HEK293T (cell line): ENCODE measurements around the gene AVPR2.

Source experiments
- CTCF ChIA-PET: fragments of 350-600 bp; formaldehyde crosslinking; extraction: SDS; loops from one replicate; lab custom pipeline; 2021; ENCODE audit warnings: antibody characterized with exemption, inconsistent platforms; lab: Yijun Ruan, JAX
- POLR2A ChIA-PET: fragments of 350-600 bp; formaldehyde crosslinking; extraction: SDS; loops from one replicate; lab custom pipeline; 2020; ENCODE audit warnings: antibody characterized with exemption, inconsistent platforms; lab: Yijun Ruan, JAX
- DNase-seq: peaks from one replicate; pipeline ENCODE4 v3.0.0; 2012; ENCODE audit warnings: mixed read lengths; ENCODE audit errors: extremely low spot score
- ARNT ChIP-seq: fragments of 450-650 bp; IDR thresholded peaks from 2 replicates; pipeline ENCODE4 v1.6.1; 2017; ENCODE audit warnings: mild to moderate bottlenecking
- BHLHE40 ChIP-seq: fragments of 450-650 bp; IDR thresholded peaks from 2 replicates; pipeline ENCODE4 v1.6.1; 2016; ENCODE audit warnings: mild to moderate bottlenecking, moderate library complexity, borderline replicate concordance
- CTBP1 ChIP-seq: fragments of 450-650 bp; IDR thresholded peaks from 2 replicates; pipeline ENCODE4 v1.6.1; 2016; ENCODE audit warnings: borderline replicate concordance
- ELF4 ChIP-seq: fragments of 450-650 bp; IDR thresholded peaks from 2 replicates; pipeline ENCODE4 v1.6.1; 2017; ENCODE audit warnings: antibody characterized with exemption
- FOXA1 ChIP-seq: fragments of 450-650 bp; IDR thresholded peaks from 2 replicates; pipeline ENCODE4 v1.6.1; 2016; ENCODE audit warnings: mild to moderate bottlenecking
- FOXK2 ChIP-seq: fragments of 450-650 bp; IDR thresholded peaks from 2 replicates; pipeline ENCODE4 v1.6.1; 2016; ENCODE audit warnings: mild to moderate bottlenecking
- FOXM1 ChIP-seq: fragments of 450-650 bp; IDR thresholded peaks from 2 replicates; pipeline ENCODE4 v1.6.1; 2017; ENCODE audit warnings: mild to moderate bottlenecking, borderline replicate concordance
- HDGF ChIP-seq: fragments of 450-650 bp; IDR thresholded peaks from 2 replicates; pipeline ENCODE4 v1.6.1; 2017; ENCODE audit warnings: antibody characterized with exemption, borderline replicate concordance
- L3MBTL2 ChIP-seq: fragments of 450-650 bp; conservative IDR thresholded peaks from 2 replicates; pipeline ENCODE4 v1.6.1; 2016; ENCODE audit warnings: mild to moderate bottlenecking
- LEF1 ChIP-seq: fragments of 450-650 bp; IDR thresholded peaks from 2 replicates; pipeline ENCODE4 v1.6.1; 2017; ENCODE audit warnings: mild to moderate bottlenecking, borderline replicate concordance
- NFRKB ChIP-seq: fragments of 450-650 bp; IDR thresholded peaks from 2 replicates; pipeline ENCODE4 v1.6.1; 2016; ENCODE audit warnings: mild to moderate bottlenecking, moderate library complexity
- SP1 ChIP-seq: fragments of 450-650 bp; IDR thresholded peaks from 2 replicates; pipeline ENCODE4 v1.6.1; 2017
- SUZ12 ChIP-seq: fragments of 450-650 bp; IDR thresholded peaks from 2 replicates; pipeline ENCODE4 v1.6.1; 2016; ENCODE audit warnings: mild to moderate bottlenecking
- TARDBP ChIP-seq: fragments of 450-650 bp; IDR thresholded peaks from 2 replicates; pipeline ENCODE4 v1.6.1; 2016
- ZNF384 ChIP-seq: fragments of 450-650 bp; IDR thresholded peaks from 2 replicates; pipeline ENCODE4 v1.6.1; 2016
- TF ChIP-seq, protein P1 (sequence below): fragments of 450-650 bp; IDR thresholded peaks from 2 replicates; pipeline ENCODE4 v1.6.1; 2016

The AVPR2 gene

DNA sequence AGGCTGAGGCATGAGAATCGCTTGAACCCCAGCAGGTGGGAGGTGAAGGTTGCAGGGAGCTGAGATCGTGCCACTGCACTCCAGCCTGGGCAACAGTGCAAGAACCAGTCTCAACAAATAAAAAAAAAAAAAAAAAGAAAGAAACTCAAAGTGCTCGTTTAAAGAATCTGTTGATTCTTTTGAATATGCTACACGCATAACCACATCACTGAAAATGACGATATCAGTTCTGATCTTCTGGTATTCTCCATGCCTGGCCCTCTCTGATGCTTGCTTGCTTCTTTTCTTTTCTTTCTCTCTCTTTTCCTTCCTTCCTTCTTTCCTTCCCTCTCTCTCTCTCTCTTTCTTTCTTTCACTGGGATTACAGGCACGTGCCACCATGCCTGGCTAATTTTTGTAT lies 7.3 kb downstream of the AVPR2 start:
- ChIA-PET POLR2A (interaction anchor here (3.8 kb wide), 1 partner anchor 15 kb away, joined by 28 read pairs; the partner anchor contains the start of gene ARHGAP4), CTCF (interaction anchor here (0.7 to 5.9 kb wide), 3 partner anchors 10 to 623 kb away, joined by 5 to 42 read pairs (median 6); no protein-coding TSS in a partner anchor)
- no peak for DNase-seq
- TF ChIP-seq, protein P1, sequence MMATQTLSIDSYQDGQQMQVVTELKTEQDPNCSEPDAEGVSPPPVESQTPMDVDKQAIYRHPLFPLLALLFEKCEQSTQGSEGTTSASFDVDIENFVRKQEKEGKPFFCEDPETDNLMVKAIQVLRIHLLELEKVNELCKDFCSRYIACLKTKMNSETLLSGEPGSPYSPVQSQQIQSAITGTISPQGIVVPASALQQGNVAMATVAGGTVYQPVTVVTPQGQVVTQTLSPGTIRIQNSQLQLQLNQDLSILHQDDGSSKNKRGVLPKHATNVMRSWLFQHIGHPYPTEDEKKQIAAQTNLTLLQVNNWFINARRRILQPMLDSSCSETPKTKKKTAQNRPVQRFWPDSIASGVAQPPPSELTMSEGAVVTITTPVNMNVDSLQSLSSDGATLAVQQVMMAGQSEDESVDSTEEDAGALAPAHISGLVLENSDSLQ, result no peak
- TF ChIP-seq ELF4 (no peak), NFRKB (no peak), HDGF (no peak), SUZ12 (no peak), FOXA1 (no peak)

DNA sequence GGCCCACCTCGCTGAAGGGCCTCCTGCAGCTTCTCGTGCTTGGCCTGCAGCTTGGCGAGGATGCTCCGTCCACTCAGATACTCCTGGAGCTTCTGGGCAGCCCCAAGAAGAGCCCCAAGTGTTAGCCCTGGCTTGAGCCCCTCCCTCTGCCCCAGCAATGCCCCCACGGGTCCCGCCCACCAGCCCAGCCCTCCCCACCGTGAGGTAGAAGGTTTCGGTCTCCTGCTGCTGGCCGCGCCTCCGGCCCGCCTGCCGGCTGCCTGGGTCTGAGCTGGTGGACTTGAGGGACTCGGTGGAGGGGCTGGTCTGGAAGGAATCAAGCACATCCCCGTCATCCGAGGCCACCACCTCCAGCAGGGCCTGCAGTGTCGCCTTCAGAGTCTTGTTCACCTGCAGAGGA lies 8.7 kb downstream of the AVPR2 start:
- ChIA-PET CTCF (interaction anchor here (1.0 to 5.9 kb wide), 2 partner anchors 9 to 12 kb away, joined by 3 to 42 read pairs; no protein-coding TSS in a partner anchor), POLR2A (interaction anchor here (3.8 kb wide), 1 partner anchor 13 kb away, joined by 28 read pairs; the partner anchor contains the start of gene ARHGAP4)
- TF ChIP-seq SP1 (no peak), HDGF (no peak), ELF4 (no peak), L3MBTL2 (no peak), FOXA1 (no peak), CTBP1 (no peak), FOXK2 (no peak), SUZ12 (no peak), ARNT (no peak), BHLHE40 (no peak)
- DNase-seq, result no peak

DNA sequence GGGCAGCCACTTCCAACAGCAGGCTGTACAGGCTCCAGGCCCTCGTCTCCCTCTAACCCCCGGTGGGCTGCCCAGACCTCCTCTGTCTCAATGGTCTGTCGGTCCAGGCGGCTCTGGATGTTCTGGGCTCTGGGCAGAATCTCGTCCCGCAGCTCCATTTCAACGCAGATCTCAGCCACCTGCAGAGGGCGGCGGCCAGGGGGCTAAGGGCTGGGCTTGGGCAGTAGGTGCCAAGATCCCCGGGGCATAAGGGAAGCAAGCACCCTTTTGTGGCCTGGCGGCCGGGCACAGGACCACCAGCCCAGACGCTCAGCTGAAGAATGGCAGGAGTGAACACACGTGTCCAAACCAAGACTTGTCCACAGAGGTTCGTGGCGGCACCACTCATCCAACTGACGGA lies 9.2 kb downstream of the AVPR2 start:
- DNase-seq, result no peak
- TF ChIP-seq ZNF384, result no peak
- no peak for TF ChIP-seq BHLHE40
- TF ChIP-seq LEF1, result no peak
- no peak for TF ChIP-seq HDGF
- TF ChIP-seq NFRKB, result no peak
- no peak for TF ChIP-seq SUZ12
- TF ChIP-seq CTBP1, result no peak
- TF ChIP-seq L3MBTL2, result no peak
- POLR2A ChIA-PET, result interaction anchor here (3.8 kb wide), 1 partner anchor 13 kb away, joined by 28 read pairs; the partner anchor contains the start of gene ARHGAP4
- CTCF ChIA-PET, result interaction anchor here (1.0 to 5.9 kb wide), 2 partner anchors 8 to 11 kb away, joined by 3 to 42 read pairs; no protein-coding TSS in a partner anchor

DNA sequence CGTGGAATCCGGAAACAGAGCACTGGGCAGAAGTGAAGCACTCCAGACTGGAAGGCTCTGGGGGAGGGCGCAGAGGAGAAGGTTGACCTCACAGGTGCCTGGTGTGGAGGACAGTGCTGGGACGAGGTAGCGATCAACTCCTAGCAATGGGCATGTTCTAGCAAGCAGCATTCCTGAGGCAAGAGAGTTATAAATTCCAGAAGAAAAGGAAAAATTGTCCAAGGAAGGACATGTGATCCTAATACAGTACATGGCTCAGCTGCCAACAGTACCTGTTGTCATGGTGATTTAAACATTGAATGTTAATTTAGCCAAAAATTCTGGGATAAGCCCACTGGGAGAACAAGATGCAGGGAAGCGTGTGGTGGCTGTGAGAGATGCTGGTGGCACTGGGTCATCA lies 13.4 kb downstream of the AVPR2 start:
- TF ChIP-seq HDGF (no peak), CTBP1 (no peak), BHLHE40 (no peak), NFRKB (no peak), ELF4 (no peak), ZNF384 (no peak)
- TF ChIP-seq, protein P1, result no peak
- ChIA-PET POLR2A (interaction anchor here (3.0 kb wide), 1 partner anchor 10 kb away, joined by 25 read pairs; no protein-coding TSS in a partner anchor), CTCF (no interaction called here)
- DNase-seq, result no peak

DNA sequence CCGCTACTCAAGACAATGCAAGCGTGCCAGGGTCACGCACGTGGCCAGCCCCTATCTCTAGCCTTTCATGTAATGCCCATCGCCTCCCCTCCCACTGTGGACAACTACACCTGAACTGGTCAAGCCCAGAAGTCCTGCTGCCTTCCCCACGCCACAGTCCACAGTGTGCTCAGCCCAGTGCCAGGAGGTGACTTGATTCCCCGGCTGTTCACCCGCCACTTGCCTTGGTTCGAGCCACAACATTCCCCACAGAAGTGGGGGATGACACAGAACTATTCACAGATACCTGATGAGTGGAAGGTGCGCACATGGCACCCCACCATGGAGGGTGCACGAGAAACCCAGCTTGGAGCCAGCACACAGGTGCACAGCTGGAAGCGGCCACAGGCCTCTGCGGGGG lies 14.8 kb downstream of the AVPR2 start:
- ChIA-PET POLR2A (interaction anchor here (3.0 kb wide), 1 partner anchor 9 kb away, joined by 25 read pairs; no protein-coding TSS in a partner anchor), CTCF (interaction anchor here (2.2 kb wide), 1 partner anchor 28 kb away, joined by 5 read pairs; no protein-coding TSS in a partner anchor)
- no peak for TF ChIP-seq HDGF
- no peak for TF ChIP-seq TARDBP
- TF ChIP-seq SUZ12, result no peak
- no peak for DNase-seq

DNA sequence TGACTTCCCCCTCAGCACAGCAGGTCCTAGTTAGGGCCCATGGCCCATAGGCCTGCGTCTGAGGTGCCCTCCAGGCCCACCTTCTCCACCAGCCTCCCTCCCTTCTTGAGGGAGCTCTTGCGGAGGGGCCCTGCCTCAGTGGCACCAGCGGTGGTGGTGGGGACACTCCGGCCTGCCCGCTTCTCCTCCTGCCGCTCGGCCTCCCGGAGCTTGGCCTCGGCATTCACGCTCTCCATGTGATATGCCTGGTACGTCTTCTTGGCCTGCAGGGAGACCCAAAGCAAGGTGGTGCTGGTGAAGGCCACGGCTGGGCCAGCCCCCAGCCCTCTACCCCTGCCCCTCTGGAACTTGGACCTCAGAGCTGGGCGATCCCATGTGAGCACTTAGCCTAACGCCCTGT lies 16.1 kb downstream of the AVPR2 start:
- DNase-seq, result no peak
- ChIA-PET POLR2A (interaction anchor here (3.0 kb wide), 1 partner anchor 7 kb away, joined by 25 read pairs; no protein-coding TSS in a partner anchor), CTCF (interaction anchor here (2.2 to 4.7 kb wide), 2 partner anchors 10 to 26 kb away, joined by 5 to 42 read pairs; no protein-coding TSS in a partner anchor)
- TF ChIP-seq CTBP1 (no peak), L3MBTL2 (no peak), TARDBP (no peak), ZNF384 (no peak), HDGF (no peak), LEF1 (no peak), FOXM1 (no peak), FOXA1 (no peak), SP1 (no peak)

DNA sequence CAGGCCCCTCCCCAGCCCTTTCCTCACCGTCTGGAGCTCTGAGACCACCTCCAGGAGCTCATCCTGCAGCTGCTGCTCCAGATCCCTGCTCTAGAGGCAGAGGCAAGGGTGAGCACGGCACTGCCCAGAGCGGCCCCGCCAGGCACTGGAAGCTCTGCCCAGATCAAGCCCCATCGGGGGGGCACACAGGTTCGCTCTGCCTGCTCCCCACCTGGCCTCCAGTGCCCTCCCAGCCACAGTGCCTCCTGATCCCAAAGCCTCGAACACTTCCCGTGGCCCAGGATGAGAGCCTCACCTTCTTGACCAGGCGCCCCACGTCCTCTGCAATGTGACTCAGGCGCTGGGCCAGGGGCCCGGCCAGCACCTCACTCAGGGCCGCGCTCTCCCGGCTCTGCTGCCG lies 16.6 kb downstream of the AVPR2 start:
- no peak for DNase-seq
- CTCF ChIA-PET, result interaction anchor here (0.6 to 9.2 kb wide), 3 partner anchors 10 to 387 kb away, joined by 3 to 100 read pairs (median 42); partner anchors contain the start of gene RENBP
- POLR2A ChIA-PET, result no interaction called here
- TF ChIP-seq ELF4 (no peak), L3MBTL2 (no peak), FOXM1 (no peak), FOXK2 (no peak), BHLHE40 (no peak), CTBP1 (no peak)
